GM18867 (cell line): ENCODE measurements around the gene GPR161.
A peak's percentile ranks its signal among the peaks of the same experiment; 100 is the strongest.

Experiments used
- ATAC-seq: cut with Tn5 transposase; IDR thresholded peaks from one replicate; pipeline ENCODE4 v1.9.1; 2021; ENCODE audit warnings: mild to moderate bottlenecking, moderate library complexity; ENCODE audit not compliant: unreplicated experiment

Gene GPR161

GRCh38 chr1:168150283-168150682 lies 13.6 kb upstream of the GPR161 start:
- ATAC-seq: no peak

GRCh38 chr1:168148916-168149315 lies 12.2 kb upstream of the GPR161 start:
- peak; percentile 83 for ATAC-seq

GRCh38 chr1:168146626-168147025 lies 9.9 kb upstream of the GPR161 start:
- ATAC-seq: no peak

GRCh38 chr1:168146160-168146539 lies 9.4 kb upstream of the GPR161 start:
- no peak for ATAC-seq

GRCh38 chr1:168145184-168146159 lies 8.7 kb upstream of the GPR161 start:
- peak; percentile 91 for ATAC-seq

GRCh38 chr1:168141871-168142385 lies 5.2 kb upstream of the GPR161 start:
- no peak for ATAC-seq

GRCh38 chr1:168139070-168139469 lies 2.3 kb upstream of the GPR161 start:
- no peak for ATAC-seq

- no peak for ATAC-seq
Measured at GRCh38 chr1:168138134-168138533, 1.4 kb upstream of the GPR161 start.

- no peak for ATAC-seq
Measured at GRCh38 chr1:168137515-168137821, 738 bp upstream of the GPR161 start.

- peak; percentile 31 for ATAC-seq
Measured at GRCh38 chr1:168135921-168136708, 615 bp downstream of the GPR161 start.

GRCh38 chr1:168135116-168135920 lies 1.4 kb downstream of the GPR161 start:
- ATAC-seq: no peak

GRCh38 chr1:168134642-168135041 lies 2.1 kb downstream of the GPR161 start:
- no peak for ATAC-seq

- no peak for ATAC-seq
Measured at GRCh38 chr1:168134132-168134531, 2.6 kb downstream of the GPR161 start.

GRCh38 chr1:168129933-168130332 lies 6.8 kb downstream of the GPR161 start:
- ATAC-seq: no peak

- no peak for ATAC-seq
Measured at GRCh38 chr1:168127503-168127902, 9.2 kb downstream of the GPR161 start.

- no peak for ATAC-seq
Measured at GRCh38 chr1:168125051-168125450, 11.7 kb downstream of the GPR161 start.

- ATAC-seq: no peak
Measured at GRCh38 chr1:168121401-168122011, 15.2 kb downstream of the GPR161 start.

GRCh38 chr1:168119750-168120149 lies 17.0 kb downstream of the GPR161 start:
- ATAC-seq: no peak

GRCh38 chr1:168116327-168116799 lies 20.4 kb downstream of the GPR161 start:
- no peak for ATAC-seq

- no peak for ATAC-seq
Measured at GRCh38 chr1:168114845-168115244, 21.9 kb downstream of the GPR161 start.
